Osteocyte (in vitro differentiated cells): ENCODE data around the gene ETV6. TPM values are rescaled to one million over a fixed set of nuclear protein-coding genes. Genes with fewer than 3 reads are reported as not detected.
A peak's percentile ranks its signal among the peaks of the same experiment; 100 is the strongest.

Source experiments
- DNase-seq: peaks from one replicate; pipeline ENCODE4 v3.0.0; 2021; ENCODE audit warnings: mixed read lengths; ENCODE audit not compliant: unreplicated experiment; ENCODE audit errors: extremely low spot score
- H3K27ac Mint-ChIP-seq: one replicate; pipeline ENCODE4 v1.8.0; 2021; ENCODE audit warnings: mild to moderate bottlenecking, mixed read lengths; ENCODE audit not compliant: unreplicated experiment
- H3K27me3 Mint-ChIP-seq: one replicate; pipeline ENCODE4 v1.8.0; 2021; ENCODE audit warnings: mixed read lengths; ENCODE audit not compliant: unreplicated experiment
- H3K36me3 Mint-ChIP-seq: one replicate; pipeline ENCODE4 v1.8.0; 2021; ENCODE audit warnings: mixed read lengths; ENCODE audit not compliant: unreplicated experiment
- H3K4me1 Mint-ChIP-seq: one replicate; pipeline ENCODE4 v1.8.0; 2021; ENCODE audit warnings: mixed read lengths; ENCODE audit not compliant: unreplicated experiment
- H3K4me3 Mint-ChIP-seq: one replicate; pipeline ENCODE4 v1.8.0; 2021; ENCODE audit warnings: mild to moderate bottlenecking, moderate library complexity, mixed read lengths; ENCODE audit not compliant: unreplicated experiment
- H3K9me3 Mint-ChIP-seq: one replicate; pipeline ENCODE4 v1.8.0; 2021; ENCODE audit warnings: mixed read lengths; ENCODE audit not compliant: unreplicated experiment
- CTCF ChIP-seq: fragments of 200-600 bp; sonication (generic); IDR thresholded peaks from 2 replicates; pipeline ENCODE4 v1.5.0; 2021; ENCODE audit warnings: antibody characterized with exemption, mild to moderate bottlenecking, moderate library complexity
- total RNA-seq: library from RNA; stranded (reverse); gene quantifications from 2 replicates; pipeline ENCODE4 v1.2.1, GENCODE V29; 2021

Gene ETV6
- total RNA-seq, 1 donor from 2014 or later: 24.4 TPM

DNA sequence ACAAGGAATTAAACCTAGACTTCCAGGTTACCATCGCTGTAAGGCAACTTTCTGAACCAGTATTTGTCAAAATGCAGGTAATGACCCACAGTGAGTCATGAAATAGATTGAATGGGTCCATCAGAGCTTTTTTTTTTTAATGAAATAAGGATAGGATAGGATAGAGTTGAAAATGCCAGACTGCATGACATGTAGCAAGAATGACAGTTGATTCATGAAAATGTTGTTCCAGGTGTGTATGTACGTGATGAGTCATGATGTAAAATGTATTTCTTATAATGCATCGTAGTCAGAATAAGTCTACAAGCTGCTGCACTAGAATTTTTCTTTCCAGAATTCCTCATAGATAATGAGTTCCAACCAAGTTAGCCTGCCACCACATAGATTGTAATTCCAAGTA is 236.9 kb downstream of the ETV6 start:
- Mint-ChIP-seq H3K27ac (peak overlapping the region; percentile 94), H3K9me3 (no peaks in the 10 kb centered on the region), H3K27me3 (no peaks in the 10 kb centered on the region), H3K4me1 (peaks cover 26% of the 10 kb centered on the region), H3K4me3 (no peak overlapping the region), H3K36me3 (peaks cover 45% of the 10 kb centered on the region)
- DNase-seq: no peak
- no peak for TF ChIP-seq CTCF

DNA sequence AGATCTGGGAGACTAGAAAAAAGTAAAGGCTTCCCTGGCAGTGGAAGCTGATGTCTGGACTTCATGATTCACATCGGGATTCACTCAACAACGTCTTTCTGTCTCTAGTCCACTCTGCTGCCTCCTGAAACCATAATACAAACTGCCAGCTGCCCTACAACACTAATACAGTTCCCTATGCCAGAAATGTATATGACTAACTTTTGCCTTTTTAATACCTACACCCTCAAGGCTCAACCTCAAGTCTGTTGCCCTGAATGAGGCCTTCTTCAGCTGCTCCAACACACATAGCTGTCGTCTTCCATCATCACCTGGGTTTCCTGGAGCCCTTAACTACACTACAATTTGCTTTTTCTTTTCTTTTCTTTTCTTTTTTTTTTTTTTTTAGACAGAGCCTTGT is 238.6 kb downstream of the ETV6 start:
- no peak for TF ChIP-seq CTCF
- Mint-ChIP-seq H3K4me3 (no peak overlapping the region), H3K27ac (no peak overlapping the region), H3K27me3 (no peaks in the 10 kb centered on the region), H3K9me3 (no peaks in the 10 kb centered on the region), H3K4me1 (peaks cover 30% of the 10 kb centered on the region), H3K36me3 (peaks cover 53% of the 10 kb centered on the region)
- no peak for DNase-seq

DNA sequence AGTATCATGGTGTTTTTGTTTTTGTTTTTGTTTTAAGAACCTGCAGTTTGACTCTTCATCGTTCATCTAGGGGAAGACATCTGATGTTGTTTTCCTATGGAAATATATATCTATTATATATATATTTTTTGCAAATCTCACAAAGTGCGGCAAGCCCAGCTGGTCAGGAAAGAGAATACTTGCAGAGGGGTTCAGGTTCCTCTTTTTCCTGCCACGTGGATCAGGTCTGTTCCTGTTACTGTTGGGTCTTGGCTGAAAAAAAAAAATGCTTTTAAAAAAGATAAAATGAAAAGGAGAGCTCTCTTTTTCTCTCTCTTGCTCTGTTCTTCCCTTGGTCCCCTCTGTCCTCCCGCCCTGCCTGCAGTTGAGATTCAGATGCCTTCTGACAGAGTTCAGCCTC is 241.9 kb downstream of the ETV6 start:
- no peak overlapping the region for H3K4me3 Mint-ChIP-seq

DNA sequence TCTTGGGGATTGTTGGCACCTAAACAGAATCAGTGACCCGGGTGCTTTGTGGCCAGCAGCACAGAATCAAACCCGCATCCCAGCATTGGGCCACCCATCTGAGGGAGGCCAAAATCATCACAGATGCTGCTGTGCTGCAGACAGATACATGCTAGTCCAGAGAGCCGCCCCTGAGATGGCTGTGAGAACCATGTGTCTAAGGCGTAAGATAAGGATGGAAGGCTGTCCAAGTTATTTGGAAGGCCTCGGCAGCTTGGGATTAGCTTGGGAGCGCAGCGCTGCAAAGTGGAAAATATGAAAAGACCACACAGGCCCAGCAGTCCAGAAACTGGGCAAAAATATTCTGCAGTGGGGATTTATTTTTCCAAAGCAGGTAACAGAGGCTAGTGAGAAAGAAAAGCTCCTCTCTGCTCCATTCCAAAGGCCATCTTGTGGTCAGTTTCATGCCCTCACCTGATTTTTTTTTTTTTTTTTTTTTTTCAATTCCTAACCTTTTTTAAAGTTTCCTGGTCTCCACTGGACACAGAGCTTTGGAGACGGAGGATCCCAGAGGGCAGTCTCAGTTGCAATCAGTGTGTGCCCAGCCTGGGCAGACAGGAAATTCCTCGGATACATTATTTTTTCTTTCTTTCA is 242.4 kb downstream of the ETV6 start:
- Mint-ChIP-seq H3K27me3 (no peaks in the 10 kb centered on the region), H3K4me3 (no peak overlapping the region), H3K4me1 (peaks cover 6% of the 10 kb centered on the region), H3K36me3 (peaks cover 44% of the 10 kb centered on the region), H3K27ac (peak overlapping the region; percentile 41), H3K9me3 (no peaks in the 10 kb centered on the region)
- TF ChIP-seq CTCF: peak; percentile 36
- DNase-seq: no peak

More for the DNA sequence above, 241.9 kb downstream of the ETV6 start:
- Mint-ChIP-seq H3K27me3 (no peaks in the 10 kb centered on the region), H3K27ac (peak overlapping the region; percentile 41), H3K4me1 (peaks cover 11% of the 10 kb centered on the region), H3K9me3 (no peaks in the 10 kb centered on the region), H3K36me3 (peaks cover 50% of the 10 kb centered on the region)
- DNase-seq: no peak
- TF ChIP-seq CTCF: no peak

DNA sequence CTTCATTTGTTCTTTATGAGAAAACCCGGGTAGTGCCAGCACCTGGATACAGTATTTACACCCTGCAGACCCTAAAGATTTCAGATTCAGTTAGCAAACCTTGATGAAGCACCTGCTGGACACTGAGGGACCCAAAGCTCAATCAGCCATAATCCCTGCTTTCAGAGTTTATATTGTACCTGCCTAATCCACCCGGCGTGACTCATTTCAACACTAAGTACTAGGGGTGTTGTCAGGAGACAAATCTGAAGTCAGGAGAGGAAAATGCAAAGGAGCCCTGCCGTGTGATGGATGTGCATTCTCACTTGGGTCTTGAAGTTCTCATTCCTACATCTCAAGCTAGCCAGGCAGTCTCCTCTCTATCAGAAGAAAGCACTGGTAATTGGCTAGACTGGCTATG is 244.5 kb downstream of the ETV6 start:
- Mint-ChIP-seq H3K9me3 (no peaks in the 10 kb centered on the region), H3K4me3 (no peak overlapping the region), H3K27ac (no peak overlapping the region), H3K27me3 (no peaks in the 10 kb centered on the region), H3K4me1 (peaks cover 6% of the 10 kb centered on the region), H3K36me3 (peaks cover 28% of the 10 kb centered on the region)
- no peak for TF ChIP-seq CTCF
- no peak for DNase-seq
